ENCODE data around the gene FAM124A.

The FAM124A gene

GRCh38 chr13:51221108-51221507, 1.1 kb upstream of the FAM124A start:
- no peak for DNase-seq

GRCh38 chr13:51221674-51222036, 543 bp upstream of the FAM124A start:
- no peak for DNase-seq

- DNase-seq, result no peak
These were observed 725 bp downstream of the FAM124A start for GRCh38 chr13:51222686-51223559.

- DNase-seq, result no peak
These were observed 1.5 kb downstream of the FAM124A start for GRCh38 chr13:51223560-51224270.

GRCh38 chr13:51225029-51225428, 2.8 kb downstream of the FAM124A start:
- no peak for DNase-seq

GRCh38 chr13:51227404-51227803, 5.2 kb downstream of the FAM124A start:
- no peak for DNase-seq

GRCh38 chr13:51229101-51229719, 7.0 kb downstream of the FAM124A start:
- no peak for DNase-seq

- no peak for DNase-seq
These were observed 7.5 kb downstream of the FAM124A start for GRCh38 chr13:51229731-51230130.

- no peak for DNase-seq
These were observed 8.4 kb downstream of the FAM124A start for GRCh38 chr13:51230477-51231105.

GRCh38 chr13:51231456-51231855, 9.3 kb downstream of the FAM124A start:
- DNase-seq, result no peak

GRCh38 chr13:51232328-51232727, 10.1 kb downstream of the FAM124A start:
- no peak for DNase-seq

- no peak for DNase-seq
These were observed 11.1 kb downstream of the FAM124A start for GRCh38 chr13:51233117-51233826.

- DNase-seq, result no peak
These were observed 12.5 kb downstream of the FAM124A start for GRCh38 chr13:51234676-51235075.

GRCh38 chr13:51235186-51235585, 13.0 kb downstream of the FAM124A start:
- no peak for DNase-seq

GRCh38 chr13:51235756-51236490, 13.7 kb downstream of the FAM124A start:
- DNase-seq, result no peak

GRCh38 chr13:51236491-51236792, 14.2 kb downstream of the FAM124A start:
- no peak for DNase-seq

- DNase-seq, result no peak
These were observed 15.2 kb downstream of the FAM124A start for GRCh38 chr13:51237386-51237785.

GRCh38 chr13:51237887-51238286, 15.7 kb downstream of the FAM124A start:
- no peak for DNase-seq

- DNase-seq, result no peak
These were observed 18.0 kb downstream of the FAM124A start for GRCh38 chr13:51240178-51240577.

- DNase-seq, result no peak
These were observed 18.8 kb downstream of the FAM124A start for GRCh38 chr13:51240958-51241357.

GRCh38 chr13:51241720-51242119, 19.5 kb downstream of the FAM124A start:
- no peak for DNase-seq

GRCh38 chr13:51243227-51243626, 21.0 kb downstream of the FAM124A start:
- no peak for DNase-seq
